OCI-LY1 (cell line): ENCODE measurements around the gene ASB10.

ENCODE experiments used
- H2AFZ ChIP-seq: fragments of 200-600 bp; sonication (generic), shearing (Covaris generic); 2 replicates; pipeline ENCODE4 v1.6.0; 2014; ENCODE audit warnings: antibody characterized with exemption, mild to moderate bottlenecking, low read length
- H3F3A ChIP-seq: fragments of 200-600 bp; sonication (generic), shearing (Covaris generic); 2 replicates; pipeline ENCODE4 v1.6.0; 2014; ENCODE audit warnings: mild to moderate bottlenecking, antibody characterized with exemption, low read length, moderate library complexity; ENCODE audit not compliant: insufficient read depth
- H3K27ac ChIP-seq: fragments of 200-600 bp; sonication (generic); 2 replicates; pipeline ENCODE4 v1.5.1; 2014; ENCODE audit warnings: low read length, mixed run types, mild to moderate bottlenecking, low read depth; ENCODE audit not compliant: poor library complexity, severe bottlenecking
- H3K27me3 ChIP-seq: fragments of 200-600 bp; sonication (generic); 2 replicates; pipeline ENCODE4 v1.6.0; 2014; ENCODE audit warnings: antibody characterized with exemption, mild to moderate bottlenecking, low read length, moderate library complexity; ENCODE audit not compliant: insufficient read depth
- H3K36me3 ChIP-seq: fragments of 200-600 bp; sonication (generic); 2 replicates; pipeline ENCODE4 v1.6.1; 2014; ENCODE audit warnings: mild to moderate bottlenecking, antibody characterized with exemption, low read length, moderate library complexity, mixed read lengths; ENCODE audit not compliant: insufficient read depth
- H3K4me1 ChIP-seq: fragments of 200-600 bp; sonication (generic); 2 replicates; pipeline ENCODE4 v1.5.1; 2014; ENCODE audit warnings: mild to moderate bottlenecking, low read length, moderate library complexity; ENCODE audit not compliant: insufficient read depth, severe bottlenecking
- H3K4me2 ChIP-seq: fragments of 200-600 bp; sonication (generic), shearing (Covaris generic); 2 replicates; pipeline ENCODE4 v1.6.1; 2014; ENCODE audit warnings: low read length
- H3K4me3 ChIP-seq: fragments of 200-600 bp; sonication (generic); 2 replicates; pipeline ENCODE4 v1.5.1; 2014; ENCODE audit warnings: low read length, low read depth, mild to moderate bottlenecking, mixed read lengths; ENCODE audit not compliant: poor library complexity, severe bottlenecking
- H3K79me2 ChIP-seq: fragments of 200-600 bp; shearing (Covaris generic); 2 replicates; pipeline ENCODE4 v1.6.1; 2016; ENCODE audit warnings: mixed run types, low read length, mixed read lengths; ENCODE audit not compliant: insufficient read depth
- H3K9ac ChIP-seq: fragments of 200-600 bp; sonication (generic), shearing (Covaris generic); 2 replicates; pipeline ENCODE4 v1.6.1; 2014; ENCODE audit warnings: mild to moderate bottlenecking, low read length, mixed read lengths
- H3K9me2 ChIP-seq: fragments of 200-600 bp; sonication (generic), shearing (Covaris generic); 2 replicates; pipeline ENCODE4 v1.6.1; 2014; ENCODE audit warnings: low read depth, mild to moderate bottlenecking, low read length, mixed read lengths
- H3K9me3 ChIP-seq: fragments of 200-600 bp; shearing (Covaris generic); 2 replicates; pipeline ENCODE4 v1.6.1; 2014; ENCODE audit warnings: low read length, mixed read lengths
- H4K20me1 ChIP-seq: fragments of 200-600 bp; sonication (generic), shearing (Covaris generic); 2 replicates; pipeline ENCODE4 v1.6.0; 2016; ENCODE audit warnings: mild to moderate bottlenecking, low read length; ENCODE audit not compliant: insufficient read depth
- CTCF ChIP-seq: fragments of 200-600 bp; sonication (generic), shearing (Covaris generic); IDR thresholded peaks from 2 replicates; pipeline ENCODE4 v1.5.1; 2017; ENCODE audit warnings: mild to moderate bottlenecking, antibody characterized with exemption, low read length, moderate library complexity, mixed read lengths
- EZH2 ChIP-seq: fragments of 200-600 bp; sonication (generic), shearing (Covaris generic); IDR thresholded peaks from 2 replicates; pipeline ENCODE4 v1.8.0; 2017; ENCODE audit warnings: borderline replicate concordance, mixed run types, mild to moderate bottlenecking, antibody characterized with exemption, low read length, moderate library complexity, mixed read lengths

The ASB10 gene

GRCh38 chr7:151205730-151206129, 18.7 kb upstream of the ASB10 start:
- Histone ChIP-seq H3F3A (no peaks in the 10 kb centered on the region), H3K4me2 (no peak overlapping the region), H3K4me1 (no peaks in the 10 kb centered on the region), H3K9me2 (no peaks in the 10 kb centered on the region), H3K9ac (no peak overlapping the region), H3K9me3 (no peaks in the 10 kb centered on the region), H3K36me3 (no peaks in the 10 kb centered on the region), H3K27ac (no peak overlapping the region), H4K20me1 (no peaks in the 10 kb centered on the region), H3K79me2 (no peaks in the 10 kb centered on the region), H3K27me3 (no peaks in the 10 kb centered on the region), H3K4me3 (no peak overlapping the region), H2AFZ (no peak overlapping the region)
- no peak for TF ChIP-seq EZH2
- TF ChIP-seq CTCF: no peak

DNA sequence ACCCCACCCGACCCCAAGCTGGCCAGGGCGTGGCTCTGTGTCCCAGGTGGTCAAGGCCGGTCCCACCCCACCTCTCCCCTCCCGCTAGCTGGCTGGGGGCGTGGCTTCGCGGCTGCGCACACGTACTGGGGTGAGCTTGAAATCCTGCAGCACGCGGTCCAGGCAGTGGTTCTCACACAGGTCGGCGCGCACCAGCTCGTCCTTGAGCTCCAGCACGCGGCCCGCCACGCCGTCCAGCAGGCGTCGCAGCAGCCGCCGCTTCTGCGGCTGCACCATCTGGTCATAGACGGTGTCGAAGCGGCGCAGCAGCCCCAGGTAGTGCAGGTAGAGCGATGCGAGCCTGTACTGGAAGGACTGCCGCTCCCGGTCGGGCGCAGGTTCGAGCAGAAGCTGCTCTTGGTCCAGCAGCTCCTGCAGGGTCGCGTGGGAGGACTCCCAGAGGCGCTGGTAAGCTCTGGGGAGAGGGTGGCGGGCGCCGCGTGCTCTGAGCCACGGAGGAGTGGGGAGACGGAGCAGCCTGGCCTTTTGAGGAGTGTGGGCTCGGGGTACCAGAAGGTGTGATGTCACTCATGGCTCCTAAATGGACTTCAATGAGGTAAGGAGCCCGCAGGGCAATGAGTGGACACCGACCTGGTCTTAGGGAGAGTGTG, 17.5 kb upstream of the ASB10 start:
- Histone ChIP-seq H3K9ac (no peak overlapping the region), H4K20me1 (no peaks in the 10 kb centered on the region), H2AFZ (no peak overlapping the region), H3K4me1 (no peaks in the 10 kb centered on the region), H3K4me2 (no peak overlapping the region), H3F3A (no peaks in the 10 kb centered on the region), H3K4me3 (no peak overlapping the region), H3K9me2 (no peaks in the 10 kb centered on the region), H3K27ac (no peak overlapping the region), H3K9me3 (no peaks in the 10 kb centered on the region), H3K27me3 (no peaks in the 10 kb centered on the region), H3K79me2 (no peaks in the 10 kb centered on the region), H3K36me3 (no peaks in the 10 kb centered on the region)
- TF ChIP-seq CTCF (no peak), EZH2 (no peak)

- H3K9me3 ChIP-seq: no peaks in the 10 kb centered on the region
- no peaks in the 10 kb centered on the region for H3K79me2 ChIP-seq
- TF ChIP-seq CTCF (no peak), EZH2 (no peak)
Observed at GRCh38 chr7:151202836-151203235, 15.8 kb upstream of the ASB10 start.

More at GRCh38 chr7:151202836-151203235, 15.8 kb upstream of the ASB10 start:
- no peak overlapping the region for H2AFZ ChIP-seq
- no peak overlapping the region for H3K4me2 ChIP-seq
- no peaks in the 10 kb centered on the region for H3K9me2 ChIP-seq
- no peaks in the 10 kb centered on the region for H3K27me3 ChIP-seq
- H3K4me1 ChIP-seq: no peaks in the 10 kb centered on the region
- no peaks in the 10 kb centered on the region for H3F3A ChIP-seq
- H3K27ac ChIP-seq: no peak overlapping the region
- H3K9ac ChIP-seq: no peak overlapping the region
- H3K36me3 ChIP-seq: no peaks in the 10 kb centered on the region
- no peak overlapping the region for H3K4me3 ChIP-seq
- no peaks in the 10 kb centered on the region for H4K20me1 ChIP-seq
